SU-DHL-6 (cell line): ENCODE measurements around the gene RFPL4A.

Source experiments
- EZH2phosphoT487 ChIP-seq: fragments of 200-600 bp; sonication (generic), shearing (Covaris generic); conservative IDR thresholded peaks from 2 replicates; pipeline ENCODE4 v1.6.1; 2018; ENCODE audit warnings: mild to moderate bottlenecking, antibody characterized with exemption, low read length, moderate library complexity, mixed read lengths
- TF ChIP-seq, protein P1 (sequence below): fragments of 200-600 bp; sonication (generic); IDR thresholded peaks from one replicate; pipeline ENCODE4 v1.5.1; 2017; ENCODE audit warnings: antibody characterized with exemption, mild to moderate bottlenecking, low read length, moderate library complexity; ENCODE audit not compliant: insufficient read depth, poor library complexity, severe bottlenecking

DNA sequence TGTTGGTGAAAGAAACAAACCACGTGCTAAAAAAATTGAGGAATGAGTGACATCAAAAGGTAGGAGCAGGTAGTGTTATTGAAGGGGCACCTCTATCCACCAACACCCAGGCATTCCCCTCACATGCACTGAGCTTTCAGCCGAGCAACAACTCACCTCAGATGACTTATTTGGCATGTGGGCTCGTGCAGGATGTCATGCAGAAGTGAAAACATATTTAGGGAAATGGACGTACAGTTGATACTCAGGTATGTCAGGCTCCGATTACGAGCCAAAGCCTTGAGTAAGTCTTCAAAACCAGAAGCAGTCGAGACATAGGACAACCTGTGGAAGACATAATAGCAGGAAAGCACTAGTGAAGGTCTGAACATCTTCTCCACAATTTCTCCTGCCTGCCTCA, 42.5 kb downstream of the RFPL4A start:
- TF ChIP-seq, protein P1, sequence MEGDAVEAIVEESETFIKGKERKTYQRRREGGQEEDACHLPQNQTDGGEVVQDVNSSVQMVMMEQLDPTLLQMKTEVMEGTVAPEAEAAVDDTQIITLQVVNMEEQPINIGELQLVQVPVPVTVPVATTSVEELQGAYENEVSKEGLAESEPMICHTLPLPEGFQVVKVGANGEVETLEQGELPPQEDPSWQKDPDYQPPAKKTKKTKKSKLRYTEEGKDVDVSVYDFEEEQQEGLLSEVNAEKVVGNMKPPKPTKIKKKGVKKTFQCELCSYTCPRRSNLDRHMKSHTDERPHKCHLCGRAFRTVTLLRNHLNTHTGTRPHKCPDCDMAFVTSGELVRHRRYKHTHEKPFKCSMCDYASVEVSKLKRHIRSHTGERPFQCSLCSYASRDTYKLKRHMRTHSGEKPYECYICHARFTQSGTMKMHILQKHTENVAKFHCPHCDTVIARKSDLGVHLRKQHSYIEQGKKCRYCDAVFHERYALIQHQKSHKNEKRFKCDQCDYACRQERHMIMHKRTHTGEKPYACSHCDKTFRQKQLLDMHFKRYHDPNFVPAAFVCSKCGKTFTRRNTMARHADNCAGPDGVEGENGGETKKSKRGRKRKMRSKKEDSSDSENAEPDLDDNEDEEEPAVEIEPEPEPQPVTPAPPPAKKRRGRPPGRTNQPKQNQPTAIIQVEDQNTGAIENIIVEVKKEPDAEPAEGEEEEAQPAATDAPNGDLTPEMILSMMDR = no peak
- TF ChIP-seq EZH2phosphoT487 = no peak
